Body of pancreas (tissue), 4 donors: ENCODE measurements around the gene VSTM4.

Source experiments
- CTCF ChIP-seq, 7 experiments: fragments of 450-650 bp in 4 of 7; fragments of 200-600 bp in 3 of 7; sonication (generic) in 3 of 7; IDR thresholded peaks; one replicate each; pipeline ENCODE4 v1.5.1; 2016 to 2019; ENCODE audit warnings: antibody characterized with exemption in 7 of 7
- POLR2A ChIP-seq, 3 donors: fragments of 450-650 bp; IDR thresholded peaks; one replicate each; pipeline ENCODE4 v1.6.1; 2016; ENCODE audit warnings: antibody characterized with exemption in 3 of 3, mild to moderate bottlenecking in 2 of 3

- TF ChIP-seq CTCF (IDR thresholded peaks at IDR 0.05) (no peak), POLR2A (IDR thresholded peaks at IDR 0.05) (no peak)
Measured at GRCh38 chr10:49123981-49124950, 8.9 kb upstream of the VSTM4 start.
